Skeletal muscle tissue (tissue), 4 donors: ENCODE data around the gene ASIC2. TPM values are rescaled to one million over a fixed set of nuclear protein-coding genes. Genes with fewer than 3 reads are reported as not detected.
"Not testable (repeated sequence)": the region's sequence is repeated elsewhere in the genome, so short reads cannot be mapped to it uniquely, and the experiment has no call there.

Experiments used
- H3K27ac ChIP-seq: one replicate; pipeline ENCODE4 v1.7.0; 2013; ENCODE audit warnings: mild to moderate bottlenecking, low read depth, low read length, inconsistent platforms
- H3K27me3 ChIP-seq, 3 donors: one replicate each; pipeline ENCODE4 v1.7.0; 2013; ENCODE audit warnings: low read length in 3 of 3; ENCODE audit not compliant: control insufficient read depth in 3 of 3, insufficient read depth in 3 of 3
- H3K36me3 ChIP-seq, 3 donors: one replicate each; pipeline ENCODE4 v1.7.0; 2013; ENCODE audit warnings: low read length in 3 of 3; ENCODE audit not compliant: control insufficient read depth in 3 of 3, insufficient read depth in 3 of 3
- H3K4me1 ChIP-seq, 3 donors: one replicate each; pipeline ENCODE4 v1.7.0; 2013; ENCODE audit warnings: low read length in 3 of 3, mild to moderate bottlenecking in 3 of 3; ENCODE audit not compliant: control insufficient read depth in 3 of 3, insufficient read depth in 3 of 3
- H3K4me3 ChIP-seq, 3 donors: one replicate each; pipeline ENCODE4 v1.7.0; 2013; ENCODE audit warnings: low read length in 3 of 3
- H3K9ac ChIP-seq, 3 donors: one replicate each; pipeline ENCODE4 v1.7.0; 2013; ENCODE audit warnings: low read length in 3 of 3, mild to moderate bottlenecking in 3 of 3, moderate library complexity in 2 of 3, low read depth in 1 of 3
- H3K9me3 ChIP-seq, 3 donors: one replicate each; pipeline ENCODE4 v1.7.0; 2013; ENCODE audit warnings: low read length in 3 of 3; ENCODE audit not compliant: control insufficient read depth in 3 of 3
- total RNA-seq: library from RNA; depleted of rRNA; stranded (reverse); fragments of >200 nt; gene quantifications from one replicate; pipeline ENCODE4 v1.2.3, GENCODE V29; 2014
- donor health status: Osteomylitis.

The ASIC2 gene
- total RNA-seq, 1 donor from 2014 or later = not detected

- H3K4me1 ChIP-seq = peaks cover 0 to 7% (median 4%) of the 10 kb centered on the region in 3 donors
- no peaks in the 10 kb centered on the region for H3K9me3 ChIP-seq
- H3K27ac ChIP-seq = no peak overlapping the region
- H3K36me3 ChIP-seq = no peaks in the 10 kb centered on the region
- H3K27me3 ChIP-seq = peaks cover 13 to 44% (median 31%) of the 10 kb centered on the region in 3 donors
- H3K4me3 ChIP-seq = no peak overlapping the region
- no peak overlapping the region for H3K9ac ChIP-seq
Observed at GRCh38 chr17:32995416-32996045, 297.6 kb downstream of the ASIC2 start.

DNA sequence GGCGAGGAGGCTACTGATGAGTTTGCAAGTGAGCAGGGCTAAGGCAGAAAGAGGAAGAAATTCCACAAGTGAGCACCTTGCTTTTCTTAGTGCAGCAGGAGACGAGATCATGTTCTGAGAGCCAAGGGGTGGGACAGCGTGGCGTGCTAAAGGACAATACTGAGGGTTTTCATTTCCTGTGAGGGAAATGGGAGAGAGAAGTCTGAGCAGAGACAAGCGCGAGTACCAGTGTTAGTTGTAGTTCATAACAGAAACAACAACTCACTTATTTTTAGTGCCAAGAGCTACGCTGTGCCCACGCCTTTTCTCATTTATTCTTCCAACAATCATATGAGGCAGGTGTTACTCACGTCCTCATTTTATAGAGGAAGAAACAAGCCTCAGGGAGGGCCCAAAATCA, 299.1 kb downstream of the ASIC2 start:
- no peak overlapping the region for H3K9ac ChIP-seq
- no peak overlapping the region for H3K27ac ChIP-seq
- H3K36me3 ChIP-seq = no peaks in the 10 kb centered on the region
- H3K27me3 ChIP-seq = peaks cover 13 to 43% (median 29%) of the 10 kb centered on the region in 3 donors
- H3K9me3 ChIP-seq = no peaks in the 10 kb centered on the region
- no peak overlapping the region for H3K4me3 ChIP-seq
- peaks cover 0 to 7% (median 4%) of the 10 kb centered on the region in 3 donors for H3K4me1 ChIP-seq

GRCh38 chr17:32992321-32993033, 300.6 kb downstream of the ASIC2 start:
- Histone ChIP-seq H3K4me3 (no peak overlapping the region), H3K36me3 (no peaks in the 10 kb centered on the region), H3K4me1 (no peaks in the 10 kb centered on the region), H3K27ac (no peak overlapping the region), H3K9ac (no peak overlapping the region), H3K9me3 (no peaks in the 10 kb centered on the region), H3K27me3 (peaks cover 13 to 33% (median 18%) of the 10 kb centered on the region in 3 donors)

DNA sequence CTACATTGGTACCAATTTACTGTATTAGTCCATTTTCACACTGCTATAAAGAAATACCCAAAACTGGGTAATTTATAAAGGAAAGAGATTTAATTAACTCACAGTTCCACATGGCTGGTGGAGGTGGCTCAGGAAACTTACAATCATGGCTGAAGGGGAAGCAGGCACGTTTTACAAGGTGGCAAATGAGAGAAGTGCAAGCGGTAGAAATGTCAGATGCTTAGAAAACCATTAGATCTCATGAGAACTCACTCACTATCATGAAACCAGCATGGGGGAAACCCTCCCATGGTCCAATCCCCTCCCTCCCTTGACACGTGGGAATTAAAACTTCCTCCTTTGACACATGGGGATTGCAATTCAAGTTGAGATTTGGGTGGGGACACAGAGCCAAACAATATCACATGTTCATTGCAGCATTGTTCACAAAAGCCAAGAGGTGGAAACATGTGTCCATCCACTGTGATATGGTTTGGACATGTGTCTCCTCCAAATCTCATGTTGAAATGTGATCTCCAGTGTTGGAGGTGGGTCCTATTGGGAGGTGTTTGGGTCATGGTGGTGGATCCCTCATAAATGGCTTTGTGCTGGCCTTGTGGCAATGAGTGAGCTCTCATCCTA, 304.5 kb downstream of the ASIC2 start:
- Histone ChIP-seq H3K27me3 (peaks cover 4 to 17% (median 6%) of the 10 kb centered on the region in 3 donors), H3K4me3 (no peak overlapping the region), H3K4me1 (no peaks in the 10 kb centered on the region), H3K27ac (no peak overlapping the region), H3K36me3 (no peaks in the 10 kb centered on the region), H3K9me3 (no peaks in the 10 kb centered on the region), H3K9ac (no peak overlapping the region)

- H3K4me3 ChIP-seq, H3K27ac ChIP-seq, H3K36me3 ChIP-seq, H3K4me1 ChIP-seq, H3K9me3 ChIP-seq, H3K9ac ChIP-seq: not testable (repeated sequence)
- H3K27me3 ChIP-seq = peaks cover 4 to 13% (median 6%) of the 10 kb centered on the region in 3 donors
Observed at GRCh38 chr17:32987868-32988267, 305.2 kb downstream of the ASIC2 start.

DNA sequence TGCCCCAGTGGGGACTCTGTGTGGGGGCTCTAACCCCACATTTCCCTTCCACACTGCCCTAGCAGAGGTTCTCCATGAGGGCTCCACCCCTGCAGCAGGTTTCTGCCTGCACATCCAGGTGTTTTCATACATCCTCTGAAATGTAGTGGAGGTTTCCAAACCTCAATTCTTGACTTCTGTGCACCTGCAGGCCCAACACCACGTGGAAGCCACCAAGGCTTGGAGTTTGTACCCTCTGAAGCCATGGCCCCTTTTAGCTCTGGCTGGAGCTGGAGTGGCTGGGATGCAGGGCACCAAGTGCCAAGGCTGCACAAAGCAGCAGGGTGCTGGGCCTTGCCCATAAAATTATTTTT, 305.7 kb downstream of the ASIC2 start:
- H3K36me3 ChIP-seq, H3K4me1 ChIP-seq, H3K9ac ChIP-seq, H3K27ac ChIP-seq, H3K27me3 ChIP-seq, H3K4me3 ChIP-seq, H3K9me3 ChIP-seq: not testable (repeated sequence)

- Histone ChIP-seq H3K9me3 (no peaks in the 10 kb centered on the region), H3K27me3 (no peaks in the 10 kb centered on the region), H3K36me3 (no peaks in the 10 kb centered on the region), H3K9ac (no peak overlapping the region), H3K27ac (no peak overlapping the region), H3K4me1 (no peaks in the 10 kb centered on the region), H3K4me3 (no peak overlapping the region)
Observed at GRCh38 chr17:32985050-32985756, 307.9 kb downstream of the ASIC2 start.

DNA sequence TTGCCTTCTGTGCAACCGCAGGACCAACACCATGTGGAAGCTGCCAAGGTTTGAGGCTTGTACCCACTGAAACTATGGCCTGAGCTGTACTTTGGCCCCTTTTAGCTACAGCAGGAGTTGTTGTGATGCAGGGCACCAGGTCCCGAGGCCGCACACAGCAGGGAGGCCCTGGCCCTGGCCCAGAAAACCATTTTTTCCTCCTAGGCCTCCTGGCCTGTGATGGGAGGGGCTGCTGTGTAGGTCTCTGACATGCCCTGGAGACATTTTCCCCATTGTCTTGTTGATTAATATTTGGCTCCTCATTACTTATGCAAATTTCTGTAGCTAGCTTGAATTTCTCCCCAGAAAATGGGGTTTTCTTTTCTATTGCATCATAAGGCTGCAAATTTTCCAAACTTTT, 311.5 kb downstream of the ASIC2 start:
- H3K9me3 ChIP-seq, H3K9ac ChIP-seq, H3K36me3 ChIP-seq, H3K4me1 ChIP-seq, H3K27ac ChIP-seq, H3K4me3 ChIP-seq, H3K27me3 ChIP-seq: not testable (repeated sequence)

- H3K36me3 ChIP-seq = no peaks in the 10 kb centered on the region
- no peak overlapping the region for H3K27ac ChIP-seq
- no peak overlapping the region for H3K4me3 ChIP-seq
- no peaks in the 10 kb centered on the region for H3K27me3 ChIP-seq
- H3K4me1 ChIP-seq = no peaks in the 10 kb centered on the region
- H3K9me3 ChIP-seq = no peaks in the 10 kb centered on the region
- H3K9ac ChIP-seq = no peak overlapping the region
Observed at GRCh38 chr17:32980230-32980629, 312.9 kb downstream of the ASIC2 start.

DNA sequence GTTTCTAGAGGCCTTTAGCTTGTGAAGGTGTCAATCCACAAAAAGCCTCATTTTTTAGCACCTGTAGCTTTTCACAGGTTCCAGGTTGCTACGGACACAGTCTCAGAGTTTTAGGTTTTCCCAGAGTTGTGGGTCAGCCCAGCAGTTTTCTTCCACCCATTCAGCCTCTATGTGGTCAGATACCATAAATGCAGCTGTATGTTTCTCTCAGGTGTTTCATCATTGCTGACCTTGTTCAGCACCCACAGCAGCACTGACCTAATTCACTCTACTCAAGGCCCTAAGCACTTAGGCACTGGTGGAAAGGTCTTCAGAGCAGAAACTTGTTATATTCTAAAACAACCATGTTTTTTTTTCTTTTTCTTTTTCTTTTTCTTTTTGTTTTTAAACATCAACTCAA, 316.5 kb downstream of the ASIC2 start:
- no peaks in the 10 kb centered on the region for H3K36me3 ChIP-seq
- no peaks in the 10 kb centered on the region for H3K27me3 ChIP-seq
- no peaks in the 10 kb centered on the region for H3K4me1 ChIP-seq
- H3K4me3 ChIP-seq = no peak overlapping the region
- H3K9me3 ChIP-seq = no peaks in the 10 kb centered on the region
- no peak overlapping the region for H3K27ac ChIP-seq
- H3K9ac ChIP-seq = no peak overlapping the region
